ENCODE data around the gene DDOST. TPM values are rescaled to one million over a fixed set of nuclear protein-coding genes. Genes with fewer than 3 reads are reported as not detected.

Gene DDOST
- total RNA-seq, 1 experiment from 2014 or later: 276 TPM

DNA sequence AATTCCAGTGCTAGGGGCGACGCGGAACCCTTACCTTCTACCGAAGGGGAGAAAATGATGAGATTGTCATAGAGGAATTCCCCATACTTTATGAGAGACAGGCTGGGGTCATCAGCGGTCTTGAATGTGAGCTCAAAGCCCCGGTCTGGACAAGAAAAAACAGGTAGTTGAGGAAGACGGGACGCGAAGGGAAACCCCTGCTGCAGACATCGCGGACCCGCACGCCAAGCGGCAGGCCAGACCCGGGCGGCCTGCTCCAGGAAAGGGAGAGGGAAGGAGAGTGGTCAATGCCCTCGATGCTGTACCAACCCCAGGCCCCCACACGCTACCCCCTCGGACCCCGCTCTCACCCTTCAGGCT lies 342 bp downstream of the DDOST start:
- no peak for DNase-seq (ENCODE audit: low spot score)

DNA sequence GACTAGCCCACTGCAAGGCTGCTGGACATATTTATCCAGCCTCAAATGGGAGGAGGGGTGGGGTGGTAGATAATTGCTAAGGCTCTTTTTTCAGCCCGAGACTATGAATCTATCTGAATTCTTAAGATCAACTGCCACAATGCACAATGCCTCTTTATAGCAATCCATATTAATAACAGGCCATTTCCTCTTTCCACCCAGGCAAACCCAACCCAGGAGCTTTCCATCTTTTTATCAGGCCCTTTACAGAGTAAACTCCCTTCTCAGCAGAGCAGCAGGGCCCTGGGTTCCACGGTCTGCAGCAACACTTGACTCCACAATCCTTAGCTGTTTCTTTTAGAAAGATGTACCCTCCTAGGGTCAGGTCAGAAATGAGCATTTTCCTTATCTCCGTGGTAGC lies 806 bp downstream of the DDOST start:
- DNase-seq (ENCODE audit: low spot score): no peak

DNA sequence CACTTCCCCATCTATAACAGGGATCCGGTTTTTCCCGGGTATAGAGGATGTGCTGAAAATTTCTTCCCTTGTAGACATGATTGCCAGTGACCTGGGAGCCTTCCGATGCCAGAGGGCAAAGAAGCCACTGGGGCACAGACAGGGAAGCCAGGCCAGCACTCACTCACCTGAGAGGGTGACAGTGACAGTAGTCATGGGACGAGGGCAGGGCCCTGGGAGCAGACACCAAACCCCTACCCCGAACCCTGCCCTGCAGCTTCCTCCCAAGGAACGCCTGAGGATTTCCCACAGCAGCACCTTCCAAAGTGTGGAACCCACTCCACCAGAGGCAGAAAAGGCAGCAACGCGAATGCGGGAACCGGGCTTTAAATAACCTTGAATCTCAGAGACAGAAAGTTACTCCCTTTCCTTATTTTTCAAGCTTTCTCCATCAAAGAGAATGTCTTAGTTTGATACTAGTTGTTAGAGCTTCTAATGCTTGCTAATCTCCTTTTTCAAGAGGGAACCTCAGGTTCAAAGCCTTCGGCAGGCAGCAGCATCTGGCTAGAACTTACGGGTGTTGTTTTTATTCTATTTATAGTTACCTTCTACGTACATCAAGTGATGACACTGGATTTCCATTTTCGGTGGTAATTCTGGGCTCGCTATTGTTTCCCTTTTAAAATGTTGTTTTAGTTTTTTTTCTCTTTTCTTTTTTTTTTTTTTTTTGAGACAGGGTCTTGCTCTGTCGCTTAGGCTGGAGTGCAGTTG lies 2.8 kb downstream of the DDOST start:
- no peak for DNase-seq (ENCODE audit: low spot score)

DNA sequence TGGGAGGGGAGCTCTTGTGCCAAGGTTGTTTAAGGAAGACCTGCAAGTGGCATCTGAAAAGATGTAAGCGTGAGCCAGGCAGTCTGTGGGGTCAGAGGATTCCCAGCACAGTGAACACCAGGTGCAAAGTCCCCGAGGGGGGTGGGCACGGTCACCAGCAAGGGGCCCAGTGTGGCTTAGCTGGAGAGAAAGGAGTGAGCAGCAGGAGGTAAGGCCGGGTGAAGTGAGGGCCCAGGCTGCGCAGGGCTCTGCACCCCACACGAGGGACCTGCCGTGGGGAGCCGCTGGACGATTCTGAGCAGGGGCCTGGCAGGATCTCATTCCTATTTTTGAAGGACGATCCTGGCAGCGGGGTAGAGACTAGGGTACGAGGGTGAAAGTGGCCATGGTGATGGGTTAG lies 4.1 kb downstream of the DDOST start:
- DNase-seq (ENCODE audit: low spot score): no peak

DNA sequence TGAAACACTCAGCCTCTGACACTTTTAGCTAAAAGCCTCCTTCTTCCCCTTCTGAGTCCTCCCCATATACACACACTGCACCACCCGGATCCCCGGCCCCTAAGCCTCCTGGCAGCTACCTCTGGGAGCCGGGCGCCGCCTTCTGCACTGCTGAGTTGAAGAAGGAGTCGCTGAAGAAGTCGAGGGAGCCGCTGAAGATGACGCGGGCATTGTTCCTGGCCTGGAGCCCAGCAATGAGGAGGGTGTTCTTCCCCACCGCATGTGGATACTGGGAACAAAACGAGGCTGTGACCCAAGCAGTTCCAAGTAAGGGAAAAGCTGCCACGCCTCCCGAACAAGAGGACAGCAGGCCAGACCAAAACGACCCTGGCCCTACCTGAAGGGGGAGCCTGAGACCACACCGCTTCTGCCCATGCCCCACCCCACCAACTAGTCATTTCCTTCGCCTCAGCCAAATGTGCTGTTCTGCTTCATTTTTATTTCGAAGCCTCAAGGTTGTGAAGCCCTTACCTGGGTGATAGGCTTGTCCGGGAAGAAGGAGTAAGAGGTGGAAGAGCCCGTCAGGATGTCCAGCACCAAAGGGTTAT lies 7.0 kb downstream of the DDOST start:
- no peak for DNase-seq (ENCODE audit: low spot score)

DNA sequence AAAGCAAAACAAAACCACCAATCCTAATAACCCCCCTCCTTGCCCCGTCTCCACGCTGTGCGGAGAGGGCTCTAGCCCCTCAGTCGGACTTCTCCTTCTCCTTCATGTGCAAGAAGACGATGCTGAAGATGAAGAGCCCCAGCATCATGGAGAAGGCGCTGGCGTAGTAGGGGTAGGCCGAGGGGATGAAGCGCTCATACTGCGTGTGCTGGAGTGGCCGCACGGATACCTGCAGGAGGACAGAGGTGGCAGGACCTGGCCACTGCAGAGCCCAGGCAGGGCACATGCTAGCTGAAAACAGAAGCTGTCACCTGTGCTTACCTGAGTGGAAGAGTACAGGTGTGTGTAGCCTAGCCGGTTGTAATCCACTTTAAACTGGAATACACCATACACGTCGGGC lies 8.9 kb downstream of the DDOST start:
- no peak for DNase-seq (ENCODE audit: low spot score)

DNA sequence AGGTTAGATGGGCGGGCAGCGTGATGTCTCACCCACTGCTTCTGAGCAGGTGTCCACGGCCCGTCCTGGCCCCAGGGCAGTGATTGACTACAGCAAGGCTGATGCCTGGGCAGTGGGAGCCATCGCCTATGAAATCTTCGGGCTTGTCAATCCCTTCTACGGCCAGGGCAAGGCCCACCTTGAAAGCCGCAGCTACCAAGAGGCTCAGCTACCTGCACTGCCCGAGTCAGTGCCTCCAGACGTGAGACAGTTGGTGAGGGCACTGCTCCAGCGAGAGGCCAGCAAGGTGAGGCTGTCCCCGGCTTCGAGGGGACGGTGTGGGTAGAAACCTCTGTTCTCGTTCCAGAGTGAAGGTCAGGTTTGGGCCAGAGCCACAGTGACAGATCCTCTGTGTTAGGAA lies 12.2 kb downstream of the DDOST start:
- no peak for DNase-seq (ENCODE audit: low spot score)

DNA sequence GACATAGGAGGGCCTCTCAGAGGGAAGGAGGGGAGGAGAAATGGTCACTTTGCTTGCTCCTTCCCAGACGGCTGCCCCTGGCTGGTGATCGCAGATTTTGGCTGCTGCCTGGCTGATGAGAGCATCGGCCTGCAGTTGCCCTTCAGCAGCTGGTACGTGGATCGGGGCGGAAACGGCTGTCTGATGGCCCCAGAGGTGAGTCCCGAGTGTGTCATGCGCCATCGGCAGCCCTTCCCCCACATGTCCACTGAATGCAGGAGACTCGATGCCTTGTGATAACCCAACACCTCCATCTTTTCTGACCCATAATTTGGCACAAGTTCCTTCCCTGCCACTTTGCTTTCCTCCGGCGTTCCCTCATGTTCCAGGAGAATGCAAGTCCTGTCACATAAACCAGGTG lies 12.7 kb downstream of the DDOST start:
- no peak for DNase-seq (ENCODE audit: low spot score)

DNA sequence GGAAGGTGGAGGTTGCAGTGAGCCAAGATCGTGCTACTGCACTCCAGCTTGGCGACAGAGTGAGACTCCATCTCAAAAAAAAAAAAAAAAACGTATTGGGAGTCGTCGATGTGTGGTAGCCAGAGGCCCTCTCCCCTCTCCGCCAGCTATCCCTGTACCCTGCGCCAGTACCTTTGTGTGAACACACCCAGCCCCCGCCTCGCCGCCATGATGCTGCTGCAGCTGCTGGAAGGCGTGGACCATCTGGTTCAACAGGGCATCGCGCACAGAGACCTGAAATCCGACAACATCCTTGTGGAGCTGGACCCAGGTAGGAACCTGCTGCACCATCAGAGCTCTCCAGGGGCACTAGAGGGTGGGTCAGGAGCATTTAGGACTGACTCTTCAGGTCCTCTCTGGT lies 15.8 kb downstream of the DDOST start:
- DNase-seq (ENCODE audit: low spot score): no peak

DNA sequence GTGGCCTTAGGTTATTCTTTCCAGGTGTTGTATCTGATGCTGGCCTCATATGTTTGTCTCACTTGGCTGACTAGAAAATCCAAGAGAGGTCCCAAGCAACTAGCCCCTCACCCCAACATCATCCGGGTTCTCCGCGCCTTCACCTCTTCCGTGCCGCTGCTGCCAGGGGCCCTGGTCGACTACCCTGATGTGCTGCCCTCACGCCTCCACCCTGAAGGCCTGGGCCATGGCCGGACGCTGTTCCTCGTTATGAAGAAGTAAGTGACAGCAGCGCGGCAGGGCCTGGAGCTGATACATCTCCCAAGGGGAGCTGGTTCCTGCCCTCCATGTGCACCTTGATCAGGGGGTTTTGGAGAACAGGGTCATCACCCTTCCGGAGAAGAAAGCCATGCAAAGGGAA lies 16.8 kb downstream of the DDOST start:
- DNase-seq (ENCODE audit: low spot score): no peak

DNA sequence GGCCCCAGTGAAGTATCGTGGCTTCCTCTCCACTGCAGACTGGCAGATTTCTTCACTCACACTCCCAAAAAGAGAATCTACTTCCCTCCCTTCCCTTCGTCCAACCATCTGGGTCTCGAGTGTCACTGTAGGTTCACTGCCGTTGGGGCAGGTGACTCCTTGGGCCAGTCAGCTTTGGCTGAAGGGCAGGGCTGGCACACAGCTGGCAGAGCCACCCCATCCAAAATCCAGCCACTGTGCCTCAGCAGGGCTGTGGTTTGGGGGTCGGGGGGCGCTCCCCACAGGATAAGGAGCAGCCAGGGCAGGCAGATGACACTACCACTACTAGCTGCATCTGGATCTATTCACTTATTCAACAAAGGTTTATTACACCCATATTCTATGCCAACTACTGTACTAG lies 18.1 kb downstream of the DDOST start:
- DNase-seq (ENCODE audit: low spot score): no peak

DNA sequence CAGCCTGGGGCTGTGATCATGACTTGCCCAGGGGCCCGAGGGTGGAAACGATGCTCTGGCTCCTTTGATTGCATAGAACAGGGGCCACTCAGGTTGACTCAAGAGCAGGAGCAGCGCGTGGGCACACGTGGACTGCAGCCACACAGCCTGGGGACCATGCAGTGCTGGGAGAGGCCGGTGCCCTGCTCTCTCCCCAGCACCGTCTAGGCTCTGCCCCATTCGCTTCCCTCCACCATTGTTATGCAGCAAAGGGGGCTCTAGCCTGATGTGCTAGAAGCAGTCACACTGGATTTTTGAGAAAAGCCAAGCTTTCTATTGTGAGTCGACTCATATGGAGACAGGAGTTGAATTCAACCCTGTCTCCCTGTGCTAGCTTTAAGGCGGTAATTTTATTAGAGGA lies 19.2 kb downstream of the DDOST start:
- no peak for DNase-seq (ENCODE audit: low spot score)

DNA sequence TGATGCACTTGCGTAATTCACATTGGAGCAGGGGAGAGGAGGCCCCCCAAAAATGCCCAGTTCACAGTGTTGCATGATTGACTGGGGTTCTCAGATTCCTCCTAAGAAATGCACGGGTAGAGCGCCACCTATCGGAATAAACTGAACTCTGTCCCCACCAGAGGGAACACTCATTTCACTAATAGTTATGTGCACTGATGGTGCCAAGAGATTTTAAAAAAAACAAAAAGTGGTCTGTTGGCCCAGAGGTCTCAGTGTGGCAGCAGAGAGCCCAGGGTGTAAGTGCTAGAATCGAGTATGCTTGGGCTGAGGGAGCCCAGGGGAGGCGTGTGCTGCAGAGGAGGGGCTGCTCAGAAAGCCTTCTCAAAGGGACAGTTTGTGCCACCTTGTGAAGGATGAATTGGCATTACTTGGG lies 21.0 kb downstream of the DDOST start:
- DNase-seq (ENCODE audit: low spot score): peak; percentile 78

DNA sequence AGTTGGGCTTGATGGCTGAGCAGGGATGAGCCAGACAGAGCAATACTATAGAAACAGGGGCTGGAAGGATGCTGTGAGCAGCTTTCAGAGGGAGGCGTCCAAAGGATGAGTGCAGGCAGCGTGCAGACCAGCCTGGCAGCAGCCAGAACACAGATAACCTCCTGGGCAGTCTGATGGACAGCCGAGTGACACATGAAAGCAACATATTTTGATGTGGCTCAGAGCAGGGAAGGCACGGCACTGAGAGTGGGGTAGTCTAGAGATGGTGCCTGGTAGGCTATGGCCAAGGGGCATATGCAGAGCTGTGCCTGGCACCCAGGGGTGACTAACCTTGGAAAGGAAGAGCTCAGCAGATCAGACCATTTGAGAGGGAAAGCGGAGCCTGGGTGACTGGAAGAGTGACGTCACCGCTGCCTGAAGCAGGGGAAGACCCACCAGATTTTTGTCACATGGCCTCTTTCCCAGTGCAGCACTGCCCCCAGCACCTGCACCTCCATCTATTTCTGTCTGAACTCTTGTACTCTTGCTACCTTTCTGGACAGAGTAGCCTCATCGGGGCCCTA lies 24.3 kb downstream of the DDOST start:
- no peak for DNase-seq (ENCODE audit: low spot score)

DNA sequence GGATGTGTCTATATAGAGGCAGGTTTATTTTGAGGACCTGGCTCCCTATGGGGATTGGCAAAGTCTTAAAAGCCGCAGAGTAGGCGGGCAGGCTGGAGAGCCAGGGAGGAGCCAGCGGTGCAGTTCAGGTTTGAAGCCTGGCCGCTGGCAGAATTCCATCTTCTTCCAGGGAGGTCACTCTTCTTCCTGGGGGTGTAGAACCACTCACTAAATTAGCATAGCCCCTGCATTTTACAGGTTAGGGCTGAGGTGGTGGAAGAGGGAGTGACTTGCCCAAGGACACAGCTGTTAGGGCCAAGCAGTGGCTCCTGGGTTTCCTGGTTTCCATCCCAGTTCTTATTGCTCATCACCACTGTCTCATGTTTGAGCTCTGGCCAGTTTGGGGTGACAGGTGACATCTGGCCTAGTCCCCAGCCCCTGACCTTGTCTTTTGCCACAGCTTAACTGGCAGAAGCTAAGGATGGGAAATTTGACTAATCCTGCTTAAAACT lies 26.5 kb downstream of the DDOST start:
- peak; percentile 68 for DNase-seq (ENCODE audit: low spot score)

DNA sequence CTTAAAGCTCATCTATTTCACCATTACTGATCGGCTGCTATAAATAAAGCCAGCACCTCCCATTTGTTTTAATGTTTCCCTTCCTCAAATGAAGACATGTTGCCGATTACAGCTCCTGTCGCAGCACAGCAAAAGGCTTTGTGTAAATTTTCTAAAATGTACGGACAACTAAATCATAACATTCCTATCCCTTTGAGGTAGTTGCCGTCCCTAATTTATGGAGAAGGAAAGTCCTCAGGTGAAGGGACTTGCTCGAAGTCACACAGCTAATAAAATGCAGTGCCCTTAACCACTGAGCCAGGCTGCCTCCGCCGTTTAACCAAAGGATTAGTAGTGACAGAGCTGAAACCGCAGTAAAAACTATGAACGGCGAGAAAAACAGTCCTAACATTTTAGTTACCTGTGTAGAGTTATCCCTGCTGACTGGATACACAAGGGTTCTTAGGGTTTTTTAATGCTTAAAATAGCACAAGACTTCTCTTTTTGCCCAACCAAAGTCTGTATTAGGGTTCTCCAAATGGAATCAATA lies 27.0 kb downstream of the DDOST start:
- DNase-seq (ENCODE audit: low spot score): no peak

DNA sequence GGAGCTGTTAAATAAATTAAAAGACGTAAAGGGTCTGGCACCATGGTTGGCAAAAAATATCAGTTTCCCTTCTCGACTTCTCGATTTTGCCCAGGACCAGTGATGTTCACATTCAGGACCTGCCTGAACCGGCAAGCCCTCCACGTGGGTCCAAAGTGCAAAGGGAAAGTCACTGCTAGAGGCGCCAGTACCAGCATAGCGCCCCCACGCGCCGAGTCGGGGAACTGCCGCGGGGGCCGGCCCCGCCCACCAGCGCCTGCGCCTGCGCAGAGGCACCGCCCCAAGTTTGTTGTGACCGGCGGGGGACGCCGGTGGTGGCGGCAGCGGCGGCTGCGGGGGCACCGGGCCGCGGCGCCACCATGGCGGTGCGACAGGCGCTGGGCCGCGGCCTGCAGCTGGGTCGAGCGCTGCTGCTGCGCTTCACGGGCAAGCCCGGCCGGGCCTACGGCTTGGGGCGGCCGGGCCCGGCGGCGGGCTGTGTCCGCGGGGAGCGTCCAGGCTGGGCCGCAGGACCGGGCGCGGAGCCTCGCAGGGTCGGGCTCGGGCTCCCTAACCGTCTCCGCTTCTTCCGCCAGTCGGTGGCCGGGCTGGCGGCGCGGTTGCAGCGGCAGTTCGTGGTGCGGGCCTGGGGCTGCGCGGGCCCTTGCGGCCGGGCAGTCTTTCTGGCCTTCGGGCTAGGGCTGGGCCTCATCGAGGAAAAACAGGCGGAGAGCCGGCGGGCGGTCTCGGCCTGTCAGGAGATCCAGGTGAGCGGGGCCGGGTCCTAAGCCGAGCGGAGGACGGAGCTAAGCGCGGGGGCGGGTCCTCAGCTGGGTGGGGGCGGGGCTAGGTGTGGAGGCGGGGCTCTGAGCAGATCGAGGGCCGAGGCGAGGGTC lies 27.7 kb downstream of the DDOST start, which contains the start of gene PINK1:
TSS of gene PINK1 (plus strand) at position 269 of the 875 bp plus-strand sequence. CDS start at position 360, 91 bp downstream.
- peak; percentile 85 for DNase-seq (ENCODE audit: low spot score)

DNA sequence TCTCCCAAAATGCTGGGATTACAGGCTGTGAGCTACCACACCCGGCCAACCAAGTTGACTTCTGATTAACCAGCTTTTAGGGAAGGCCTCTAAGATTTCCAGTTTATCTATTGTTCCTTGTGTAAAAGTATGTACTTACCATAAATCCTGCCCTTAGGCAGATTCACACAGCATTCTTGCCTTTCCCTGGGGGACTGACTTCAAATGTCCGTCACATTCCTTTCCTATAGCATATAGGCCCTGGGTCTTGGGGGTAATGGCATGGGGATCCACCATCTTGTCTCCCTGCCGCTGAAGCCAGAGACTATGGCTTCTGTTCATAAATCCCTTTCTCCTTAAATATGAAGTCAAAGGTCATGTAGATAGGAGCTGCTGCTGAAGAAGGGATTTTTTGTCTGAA lies 28.8 kb downstream of the DDOST start:
- no peak for DNase-seq (ENCODE audit: low spot score)

DNA sequence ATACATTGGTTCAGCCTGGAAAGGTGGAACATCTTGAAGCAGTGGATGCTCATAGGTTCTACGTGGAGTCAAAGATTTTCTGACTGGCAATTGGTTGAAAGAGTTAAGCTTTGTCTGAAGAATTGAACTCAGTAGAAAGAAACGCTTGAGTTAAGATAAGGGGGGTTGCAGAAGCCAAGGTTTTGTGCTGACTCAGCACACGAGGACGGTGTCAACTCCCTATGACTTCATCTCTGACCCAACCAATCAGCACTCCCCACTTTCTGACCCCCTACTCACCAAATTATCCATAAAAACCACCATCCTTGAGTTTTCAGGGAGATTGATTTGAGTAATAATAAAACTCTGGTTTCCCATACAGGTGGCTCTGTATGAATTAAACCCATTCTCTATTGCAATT lies 30.4 kb downstream of the DDOST start:
- DNase-seq (ENCODE audit: low spot score): no peak

DNA sequence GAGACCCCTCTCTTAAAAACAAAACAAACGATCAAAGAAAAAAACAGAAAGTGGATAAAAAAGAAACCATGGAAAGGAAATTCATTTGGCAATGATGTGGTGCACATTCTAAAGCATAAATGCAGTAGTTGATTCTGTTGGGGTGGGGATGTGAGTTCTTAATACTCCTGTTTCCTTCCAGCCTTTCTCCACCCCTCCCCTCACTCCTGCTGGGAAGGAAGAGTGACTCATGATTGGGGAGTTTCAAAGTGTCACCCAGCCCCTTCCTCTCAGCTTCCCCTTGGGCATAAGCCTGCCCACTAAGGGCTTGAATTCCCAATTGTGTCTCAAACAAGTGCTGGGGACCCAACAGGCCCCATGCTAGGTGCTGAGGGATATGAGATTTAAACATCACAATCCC lies 34.6 kb downstream of the DDOST start:
- DNase-seq (ENCODE audit: low spot score): no peak

DNA sequence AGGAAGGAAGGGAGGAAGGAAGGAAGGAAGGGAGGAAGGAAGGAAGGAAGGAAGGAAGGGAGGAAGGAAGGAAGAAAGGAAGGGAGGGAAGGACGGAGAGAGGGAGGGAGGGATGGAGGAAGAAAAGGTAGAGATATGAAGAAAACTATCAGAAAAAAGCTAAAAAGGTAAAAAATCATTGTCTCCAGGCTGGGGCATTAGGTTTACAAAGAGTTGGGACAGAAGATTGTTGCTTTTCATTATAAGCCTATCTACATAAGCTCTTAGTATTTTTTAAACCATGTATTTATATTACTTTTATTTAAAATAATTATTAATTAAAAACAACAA lies 35.1 kb downstream of the DDOST start:
- no peak for DNase-seq (ENCODE audit: low spot score)

Measured in HT-29 (cell line).